K562 (cell line): ENCODE measurements around the gene AKAP12. TPM values are rescaled to one million over a fixed set of nuclear protein-coding genes. Genes with fewer than 3 reads are reported as not detected.

Experiments
- ATAC-seq: fragments of 200-7000 bp; cut with Tn5 transposase; 3 replicates; pipeline ENCODE4 v1.9.1; 2020; ENCODE audit warnings: moderate library complexity
- BruUV-seq: library from RNA; stranded (reverse); fragments of 400-500 nt; replicated peaks from 2 replicates; lab custom pipeline; 2021; lab: Mats Ljungman, UMichigan
- CTCF ChIA-PET: fragments of 300-600 bp; formaldehyde crosslinking; extraction: SDS; loops from one replicate; lab custom pipeline; 2021; ENCODE audit warnings: low intra/inter-chr PET ratio; lab: Yijun Ruan, JAX
- POLR2A ChIA-PET: fragments of 300-600, 350-650 bp; sonication (Branson Sonifier 250); formaldehyde crosslinking; extraction: SDS; loops from one replicate; lab custom pipeline; 2021; ENCODE audit warnings: antibody characterized with exemption, inconsistent platforms; lab: Yijun Ruan, JAX
- DNase-seq, 4 experiments: peaks; one replicate each; pipeline versions ENCODE4 v3.0.0 to v3.0.0-alpha.2; 2011 to 2018; ENCODE audit warnings: low spot score in 3 of 4, mixed read lengths in 3 of 4; ENCODE audit errors: extremely low read depth in 1 of 4
- FAIRE-seq: peaks from 2 replicates; lab custom pipeline; 2011; peaks lifted over from hg19 to GRCh38; lab: Jason Lieb, UNC
- H2AFZ ChIP-seq: 2 replicates; pipeline ENCODE4 v1.6.0; 2011; ENCODE audit warnings: low read depth, low read length, control low read depth, inconsistent platforms
- H3K27ac ChIP-seq: fragments of 200-600 bp; 3 replicates; pipeline ENCODE4 v1.8.0; 2011; ENCODE audit warnings: low read depth, mild to moderate bottlenecking, control low read depth, inconsistent platforms, low read length, moderate library complexity, mixed read lengths; ENCODE audit errors: extremely low read depth
- H3K27me3 ChIP-seq, 2 experiments: fragments of 300-600 bp in 1 of 2; 2 replicates in 1 of 2; 3 replicates in 1 of 2; pipeline versions ENCODE4 v1.6.0 to v1.8.0; 2011; ENCODE audit warnings: inconsistent platforms in 2 of 2, low read length in 2 of 2, mild to moderate bottlenecking in 1 of 2, mixed read lengths in 1 of 2, moderate library complexity in 1 of 2; ENCODE audit not compliant: control insufficient read depth in 2 of 2, insufficient read depth in 2 of 2
- H3K36me3 ChIP-seq: fragments of 300-600 bp; 3 replicates; pipeline ENCODE4 v1.8.0; 2011; ENCODE audit warnings: mild to moderate bottlenecking, low read length, inconsistent platforms; ENCODE audit not compliant: control insufficient read depth, insufficient read depth
- H3K4me1 ChIP-seq, 2 experiments: fragments of 200-600 bp in 1 of 2; replicated peaks in 1 of 2; 2 replicates in 1 of 2; 3 replicates in 1 of 2; pipeline versions ENCODE4 v1.5.1 to v1.8.0; 2011; ENCODE audit warnings: inconsistent platforms in 2 of 2, low read length in 2 of 2, mild to moderate bottlenecking in 1 of 2, mixed read lengths in 1 of 2, moderate library complexity in 1 of 2; ENCODE audit not compliant: control insufficient read depth in 2 of 2, insufficient read depth in 2 of 2
- H3K4me2 ChIP-seq: 2 replicates; pipeline ENCODE4 v1.6.1; 2011; ENCODE audit warnings: low read length, control low read depth, inconsistent platforms, mixed read lengths; ENCODE audit not compliant: insufficient read depth
- H3K4me3 ChIP-seq: fragments of 200-600 bp; sonication (generic), shearing (Covaris generic); 2 replicates; pipeline ENCODE4 v1.5.1; 2016; ENCODE audit warnings: control low read depth, inconsistent platforms
- H3K79me2 ChIP-seq: fragments of 200-600 bp; 3 replicates; pipeline ENCODE4 v1.8.0; 2011; ENCODE audit warnings: low read length, inconsistent platforms; ENCODE audit not compliant: control insufficient read depth, insufficient read depth
- H3K9ac ChIP-seq, 2 experiments: 2 replicates each; pipeline versions ENCODE4 v1.6.0 to v1.6.1; 2011; ENCODE audit warnings: low read depth in 2 of 2, low read length in 2 of 2, control low read depth in 1 of 2, inconsistent platforms in 1 of 2, mild to moderate bottlenecking in 1 of 2, mixed read lengths in 1 of 2; ENCODE audit not compliant: insufficient read depth in 1 of 2
- H3K9me1 ChIP-seq: one replicate; pipeline ENCODE4 v1.6.0; 2011; ENCODE audit warnings: inconsistent platforms, mild to moderate bottlenecking, low read length, moderate library complexity; ENCODE audit not compliant: control insufficient read depth, insufficient read depth
- H3K9me3 ChIP-seq: replicated peaks from 2 replicates; pipeline ENCODE4 v1.5.1; 2011; ENCODE audit warnings: low read depth, low read length, inconsistent platforms; ENCODE audit not compliant: control insufficient read depth, insufficient read depth
- H4K20me1 ChIP-seq: replicated peaks from 2 replicates; pipeline ENCODE4 v1.6.1; 2011; ENCODE audit warnings: low read length, inconsistent platforms, mixed read lengths; ENCODE audit not compliant: control insufficient read depth, insufficient read depth
- CBX2 ChIP-seq: fragments of 200-600 bp; sonication (generic); IDR thresholded peaks from one replicate; pipeline ENCODE4 v1.6.1; 2012; ENCODE audit warnings: mild to moderate bottlenecking, low read length, inconsistent platforms; ENCODE audit not compliant: insufficient read depth, poor library complexity, severe bottlenecking
- CTCFL ChIP-seq: IDR thresholded peaks from 2 replicates; pipeline ENCODE4 v1.6.1; 2011; ENCODE audit warnings: borderline replicate concordance, low read depth, mild to moderate bottlenecking, moderate library complexity, low read length; ENCODE audit not compliant: insufficient read depth, poor library complexity, severe bottlenecking
- NCOA6 ChIP-seq: fragments of 450-650 bp; IDR thresholded peaks from 2 replicates; pipeline ENCODE4 v1.6.1; 2017; ENCODE audit warnings: mild to moderate bottlenecking
- NR4A1 ChIP-seq, 2 experiments: fragments of 250-450 bp in 1 of 2; fragments of 450-650 bp in 1 of 2; sonication (Bioruptor Pico) in 1 of 2; IDR thresholded peaks; 2 replicates each; pipeline versions ENCODE4 v1.4.0 to v1.6.1; 2016 to 2020; ENCODE audit warnings: mild to moderate bottlenecking in 2 of 2, missing compliant biosample characterization in 1 of 2, missing genetic modification characterization in 1 of 2, moderate library complexity in 1 of 2
- WGBS: fragments of 100-300 bp; shearing (Covaris generic); methylation state at CpG from one replicate; pipeline ENCODE4 v1.1.6; 2016; ENCODE audit warnings: low coverage, mixed read lengths; ENCODE audit not compliant: insufficient coverage; ENCODE audit errors: missing lambda C conversion rate; 5-methylcytosine and 5-hydroxymethylcytosine counted together
- in situ Hi-C: fragments of 300-500 bp; cut with MboI; formaldehyde crosslinking; loops from 4 replicates; pipeline ENCODE4 v1.15.0; 2018; ENCODE audit warnings: inconsistent platforms, mixed read lengths
- intact Hi-C: fragments of 100-400 bp; cut with micrococcal nuclease; formaldehyde crosslinking; loops from 2 replicates; pipeline ENCODE4 v1.14.2; 2022
- polyA plus RNA-seq, 8 experiments: library from polyadenylated mRNA; depleted of rRNA in 4 of 8; stranded (reverse) in 5 of 8; unstranded in 3 of 8; fragments of >200 nt; fragmentation: Nextera tagmentation in 2 of 8; fragmentation: Illumina TruSeq in 1 of 8; extraction: Ambion mirVana in 2 of 8; extraction: Trizol in 1 of 8; gene quantifications; 2 replicates each; pipeline versions ENCODE4 v1.2.1 to v1.2.3, GENCODE V29; 2011 to 2014; ENCODE audit warnings: inconsistent platforms in 1 of 8, missing spikeins in 1 of 8
- total RNA-seq, 7 experiments: library from RNA; depleted of rRNA in 6 of 7; stranded (reverse); fragments of >200 nt in 6 of 7; fragmentation: Illumina TruSeq in 2 of 7; extraction: Trizol in 2 of 7; gene quantifications; 2 replicates each; pipeline versions ENCODE4 v1.2.1 to v1.2.3, GENCODE V29; 2011 to 2021; ENCODE audit warnings: low replicate concordance in 1 of 7

AKAP12 gene
- total and polyA plus RNA-seq, 9 of the 15 experiments (the other 6 are each of a cell fraction or from before 2014, with no cell fraction given), result 0.08 to 2.0 (median 0.62) TPM

GRCh38 chr6:151326116-151326825 is 86.5 kb downstream of the AKAP12 start (continued):
- TF ChIP-seq CTCFL (no peak), NR4A1 (CRISPR knock-in tag; IDR thresholded peaks at IDR 0.05) (no peak), NR4A1 (tag; IDR thresholded peaks at IDR 0.05) (no peak)

- H3K9me3 ChIP-seq, result no peaks in the 10 kb centered on the region
- FAIRE-seq, result no peak
- TF ChIP-seq NCOA6 (no peak), CBX2 (peak; percentile 57)
- TF ChIP-seq, all 486 proteins: peak for 1
- ATAC-seq, result no peak
- no TSS peak for BruUV-seq
- H3K36me3 ChIP-seq, result no peaks in the 10 kb centered on the region
- ChIA-PET POLR2A (interaction anchor here (0.6 kb wide), 2 partner anchors 15 to 493 kb away, joined by 3 to 5 read pairs; no protein-coding TSS in a partner anchor), CTCF (interaction anchor here (1.9 kb wide), 1 partner anchor 313 kb away, joined by 5 read pairs; no protein-coding TSS in a partner anchor)
- H3K4me1 ChIP-seq, result peaks cover 0 to 6% of the 10 kb centered on the region in 2 experiments; a peak in 2 of 5 replicates
- no peak overlapping the region for H3K4me2 ChIP-seq
- no peak overlapping the region for H2AFZ ChIP-seq
- no peaks in the 10 kb centered on the region for H3K79me2 ChIP-seq
- H3K27ac ChIP-seq, result no peak overlapping the region
- intact Hi-C loops (loop anchor here (10.0 kb wide), 1 partner anchor 212 kb away; no protein-coding TSS in a partner anchor), in situ Hi-C loops (loop anchor here (5.0 kb wide), 1 partner anchor 435 kb away; no protein-coding TSS in a partner anchor)
- DNase-seq, result no peak
- no peak overlapping the region for H3K9ac ChIP-seq
- WGBS, result 18% methylated on average over 4 of the region's 4 CpGs
- peaks cover 47 to 52% of the 10 kb centered on the region in 2 experiments for H3K27me3 ChIP-seq
- no peak overlapping the region for H3K4me3 ChIP-seq
- no peaks in the 10 kb centered on the region for H4K20me1 ChIP-seq
- no peaks in the 10 kb centered on the region for H3K9me1 ChIP-seq
These were observed 87.3 kb downstream of the AKAP12 start for GRCh38 chr6:151327101-151327500.
